HL-60 (cell line): ENCODE results near the gene DYRK2.

Source experiments
- DNase-seq, 2 experiments: peaks; one replicate each; pipeline ENCODE4 v3.0.0-alpha.2; 2010 to 2020; ENCODE audit warnings: low read depth in 1 of 2, low spot score in 1 of 2
- H3K27ac ChIP-seq: fragments of 250-450 bp; sonication (Bioruptor Pico); replicated peaks from 2 replicates; pipeline ENCODE4 v1.5.1; 2020; ENCODE audit warnings: mild to moderate bottlenecking, moderate library complexity
- H3K27me3 ChIP-seq: fragments of 250-450 bp; sonication (Bioruptor Pico); 2 replicates; pipeline ENCODE4 v1.5.1; 2021; ENCODE audit warnings: mild to moderate bottlenecking, moderate library complexity; ENCODE audit not compliant: insufficient read depth, poor library complexity, severe bottlenecking
- H3K4me3 ChIP-seq: replicated peaks from 2 replicates; pipeline ENCODE4 v1.5.1; 2011; ENCODE audit warnings: mild to moderate bottlenecking, control low read depth, low read length; ENCODE audit not compliant: insufficient read depth
- CTCF ChIP-seq: IDR thresholded peaks from one replicate; pipeline ENCODE4 v1.5.1; 2011; ENCODE audit warnings: low read length, control low read depth, inconsistent platforms; ENCODE audit not compliant: insufficient read depth
- GABPA ChIP-seq: IDR thresholded peaks from 2 replicates; pipeline ENCODE4 v1.6.1; 2012; ENCODE audit warnings: low read depth
- POLR2AphosphoS5 ChIP-seq: IDR thresholded peaks from 2 replicates; pipeline ENCODE4 v1.6.1; 2012; ENCODE audit warnings: low read depth
- REST ChIP-seq: IDR thresholded peaks from 2 replicates; pipeline ENCODE4 v1.6.1; 2012; ENCODE audit warnings: low read depth; ENCODE audit not compliant: insufficient replicate concordance
- SPI1 ChIP-seq: IDR thresholded peaks from 2 replicates; pipeline ENCODE4 v1.6.1; 2012; ENCODE audit warnings: low read depth, mild to moderate bottlenecking, borderline replicate concordance

DYRK2 gene

GRCh38 chr12:67697967-67698366 is 49.4 kb downstream of the DYRK2 start:
- no peak overlapping the region for H3K27ac ChIP-seq
- DNase-seq: no peak
- H3K27me3 ChIP-seq: no peaks in the 10 kb centered on the region
- H3K4me3 ChIP-seq: no peak overlapping the region
- TF ChIP-seq SPI1 (no peak), GABPA (no peak), POLR2AphosphoS5 (no peak), CTCF (no peak), REST (no peak)

GRCh38 chr12:67698672-67699581 is 50.4 kb downstream of the DYRK2 start:
- TF ChIP-seq GABPA (no peak), CTCF (no peak), SPI1 (peak; percentile 92)
- Histone ChIP-seq H3K27ac (no peak overlapping the region), H3K27me3 (no peaks in the 10 kb centered on the region), H3K4me3 (peak overlapping the region; percentile 3; the same call in 1 of the 2 replicates)
- peak; percentile 10 to 32 for DNase-seq

- TF ChIP-seq REST (no peak), CTCF (no peak), SPI1 (no peak), POLR2AphosphoS5 (no peak), GABPA (no peak)
Observed at GRCh38 chr12:67701121-67701520, 52.6 kb downstream of the DYRK2 start.

GRCh38 chr12:67702136-67702535 is 53.6 kb downstream of the DYRK2 start:
- no peak for TF ChIP-seq CTCF
- TF ChIP-seq GABPA: no peak
- TF ChIP-seq SPI1: no peak
- TF ChIP-seq REST: no peak
- no peak for TF ChIP-seq POLR2AphosphoS5

More at GRCh38 chr12:67701121-67701520, 52.6 kb downstream of the DYRK2 start:
- DNase-seq: no peak
- Histone ChIP-seq H3K27me3 (no peaks in the 10 kb centered on the region), H3K27ac (no peak overlapping the region), H3K4me3 (no peak overlapping the region)

More at GRCh38 chr12:67702136-67702535, 53.6 kb downstream of the DYRK2 start:
- Histone ChIP-seq H3K4me3 (no peak overlapping the region), H3K27me3 (no peaks in the 10 kb centered on the region), H3K27ac (no peak overlapping the region)
- DNase-seq: no peak
